Large intestine (tissue), 3 donors: ENCODE data around the gene CAMTA1. TPM values are rescaled to one million over a fixed set of nuclear protein-coding genes. Genes with fewer than 3 reads are reported as not detected.

Experiments used
- DNase-seq, 2 donors: peaks; one replicate each; pipeline versions ENCODE4 v3.0.0 to v3.0.0-alpha.2; 2013
- H3K27ac ChIP-seq: one replicate; pipeline ENCODE4 v1.5.1; 2013; ENCODE audit warnings: low read length
- H3K27me3 ChIP-seq: 2 replicates; pipeline ENCODE4 v1.6.1; 2013; ENCODE audit warnings: low read length; ENCODE audit not compliant: control insufficient read depth, insufficient read depth
- H3K36me3 ChIP-seq: 2 replicates; pipeline ENCODE4 v1.6.1; 2013; ENCODE audit warnings: low read length; ENCODE audit not compliant: control insufficient read depth, insufficient read depth
- H3K4me1 ChIP-seq: one replicate; pipeline ENCODE4 v1.6.1; 2013; ENCODE audit warnings: low read length; ENCODE audit not compliant: control insufficient read depth, insufficient read depth
- H3K4me3 ChIP-seq: one replicate; pipeline ENCODE4 v1.5.1; 2013; ENCODE audit warnings: low read length
- H3K9me3 ChIP-seq: one replicate; pipeline ENCODE4 v1.6.1; 2013; ENCODE audit warnings: mild to moderate bottlenecking, low read depth, low read length, moderate library complexity; ENCODE audit not compliant: control insufficient read depth
- WGBS: methylation state at CpG from one replicate; pipeline ENCODE4 v1.1.5; 2013; ENCODE audit warnings: low lambda C conversion rate; ENCODE audit not compliant: insufficient coverage; 5-methylcytosine and 5-hydroxymethylcytosine counted together
- polyA plus RNA-seq: library from polyadenylated mRNA; unstranded; fragments of 120-200 nt; gene quantifications from one replicate; pipeline ENCODE4 v1.2.1, GENCODE V29; 2013

The CAMTA1 gene
- polyA plus RNA-seq, 1 donor: 67.9 TPM

GRCh38 chr1:7331926-7332535, 546.8 kb downstream of the CAMTA1 start:
- WGBS: no CpG with 5 or more reads among the region's 9 CpGs
- Histone ChIP-seq H3K27ac (no peak overlapping the region), H3K27me3 (peaks cover 9% of the 10 kb centered on the region), H3K9me3 (no peaks in the 10 kb centered on the region), H3K4me1 (no peaks in the 10 kb centered on the region), H3K4me3 (no peak overlapping the region), H3K36me3 (no peaks in the 10 kb centered on the region)
- no peak for DNase-seq

GRCh38 chr1:7333094-7333493, 547.8 kb downstream of the CAMTA1 start:
- no CpG with 5 or more reads among the region's 11 CpGs for WGBS

GRCh38 chr1:7333620-7334019, 548.4 kb downstream of the CAMTA1 start:
- no peaks in the 10 kb centered on the region for H3K4me1 ChIP-seq
- no peaks in the 10 kb centered on the region for H3K9me3 ChIP-seq
- no peak overlapping the region for H3K4me3 ChIP-seq
- WGBS: no CpG with 5 or more reads among the region's 8 CpGs
- H3K36me3 ChIP-seq: no peaks in the 10 kb centered on the region
- H3K27ac ChIP-seq: no peak overlapping the region
- DNase-seq: no peak
- peaks cover 9% of the 10 kb centered on the region for H3K27me3 ChIP-seq

More at GRCh38 chr1:7333094-7333493, 547.8 kb downstream of the CAMTA1 start:
- Histone ChIP-seq H3K9me3 (no peaks in the 10 kb centered on the region), H3K4me3 (no peak overlapping the region), H3K4me1 (no peaks in the 10 kb centered on the region), H3K36me3 (no peaks in the 10 kb centered on the region), H3K27me3 (peaks cover 9% of the 10 kb centered on the region), H3K27ac (no peak overlapping the region)
- no peak for DNase-seq

GRCh38 chr1:7334475-7335035, 549.3 kb downstream of the CAMTA1 start:
- no peak overlapping the region for H3K27ac ChIP-seq
- peaks cover 9% of the 10 kb centered on the region for H3K27me3 ChIP-seq
- no peaks in the 10 kb centered on the region for H3K9me3 ChIP-seq
- WGBS: no CpG with 5 or more reads among the region's 10 CpGs
- H3K4me1 ChIP-seq: no peaks in the 10 kb centered on the region
- DNase-seq: peak in 1 of 2 donors; percentile 25
- no peak overlapping the region for H3K4me3 ChIP-seq
- no peaks in the 10 kb centered on the region for H3K36me3 ChIP-seq

- no peak overlapping the region for H3K27ac ChIP-seq
These were observed 550.1 kb downstream of the CAMTA1 start for GRCh38 chr1:7335224-7335879.

GRCh38 chr1:7338439-7338838, 553.2 kb downstream of the CAMTA1 start:
- no peak for DNase-seq
- no peaks in the 10 kb centered on the region for H3K9me3 ChIP-seq
- WGBS: 100% methylated on average over 1 of the region's 7 CpGs
- peaks cover 3% of the 10 kb centered on the region for H3K4me1 ChIP-seq
- H3K36me3 ChIP-seq: no peaks in the 10 kb centered on the region
- no peak overlapping the region for H3K27ac ChIP-seq
- H3K4me3 ChIP-seq: no peak overlapping the region
- peaks cover 4% of the 10 kb centered on the region for H3K27me3 ChIP-seq

More at GRCh38 chr1:7335224-7335879, 550.1 kb downstream of the CAMTA1 start:
- 56% methylated on average over 2 of the region's 13 CpGs for WGBS
- Histone ChIP-seq H3K4me1 (no peaks in the 10 kb centered on the region), H3K27me3 (peaks cover 9% of the 10 kb centered on the region), H3K9me3 (no peaks in the 10 kb centered on the region), H3K36me3 (no peaks in the 10 kb centered on the region), H3K4me3 (no peak overlapping the region)
- no peak for DNase-seq

GRCh38 chr1:7339014-7339413, 553.8 kb downstream of the CAMTA1 start:
- WGBS: 83% methylated on average over 1 of the region's 5 CpGs
- no peak overlapping the region for H3K4me3 ChIP-seq
- peaks cover 3% of the 10 kb centered on the region for H3K4me1 ChIP-seq
- DNase-seq: no peak
- no peaks in the 10 kb centered on the region for H3K36me3 ChIP-seq
- H3K9me3 ChIP-seq: no peaks in the 10 kb centered on the region
- no peak overlapping the region for H3K27ac ChIP-seq
- peaks cover 4% of the 10 kb centered on the region for H3K27me3 ChIP-seq

GRCh38 chr1:7339953-7340352, 554.7 kb downstream of the CAMTA1 start:
- no CpG with 5 or more reads among the region's 2 CpGs for WGBS
- no peak overlapping the region for H3K4me3 ChIP-seq
- no peak for DNase-seq

GRCh38 chr1:7341145-7341905, 556.1 kb downstream of the CAMTA1 start:
- peak in 1 of 2 donors; percentile 16 for DNase-seq
- H3K4me3 ChIP-seq: no peak overlapping the region
- peaks cover 3% of the 10 kb centered on the region for H3K4me1 ChIP-seq
- no CpG with 5 or more reads among the region's 11 CpGs for WGBS
- peak overlapping the region; percentile 7 for H3K27ac ChIP-seq
- H3K9me3 ChIP-seq: no peaks in the 10 kb centered on the region
- no peaks in the 10 kb centered on the region for H3K27me3 ChIP-seq
- H3K36me3 ChIP-seq: no peaks in the 10 kb centered on the region

More at GRCh38 chr1:7339953-7340352, 554.7 kb downstream of the CAMTA1 start:
- Histone ChIP-seq H3K27ac (no peak overlapping the region), H3K27me3 (no peaks in the 10 kb centered on the region), H3K36me3 (no peaks in the 10 kb centered on the region), H3K4me1 (peaks cover 3% of the 10 kb centered on the region), H3K9me3 (no peaks in the 10 kb centered on the region)

- Histone ChIP-seq H3K4me3 (no peak overlapping the region), H3K27ac (no peak overlapping the region), H3K36me3 (no peaks in the 10 kb centered on the region), H3K9me3 (no peaks in the 10 kb centered on the region), H3K27me3 (no peaks in the 10 kb centered on the region), H3K4me1 (peaks cover 3% of the 10 kb centered on the region)
- peak in 1 of 2 donors; percentile 15 for DNase-seq
- WGBS: 66% methylated on average over 2 of the region's 6 CpGs
These were observed 558.6 kb downstream of the CAMTA1 start for GRCh38 chr1:7343882-7344281.
